ENCODE results near the gene UNC119B.
A peak's percentile ranks its signal among the peaks of the same experiment; 100 is the strongest.

Gene UNC119B

DNA sequence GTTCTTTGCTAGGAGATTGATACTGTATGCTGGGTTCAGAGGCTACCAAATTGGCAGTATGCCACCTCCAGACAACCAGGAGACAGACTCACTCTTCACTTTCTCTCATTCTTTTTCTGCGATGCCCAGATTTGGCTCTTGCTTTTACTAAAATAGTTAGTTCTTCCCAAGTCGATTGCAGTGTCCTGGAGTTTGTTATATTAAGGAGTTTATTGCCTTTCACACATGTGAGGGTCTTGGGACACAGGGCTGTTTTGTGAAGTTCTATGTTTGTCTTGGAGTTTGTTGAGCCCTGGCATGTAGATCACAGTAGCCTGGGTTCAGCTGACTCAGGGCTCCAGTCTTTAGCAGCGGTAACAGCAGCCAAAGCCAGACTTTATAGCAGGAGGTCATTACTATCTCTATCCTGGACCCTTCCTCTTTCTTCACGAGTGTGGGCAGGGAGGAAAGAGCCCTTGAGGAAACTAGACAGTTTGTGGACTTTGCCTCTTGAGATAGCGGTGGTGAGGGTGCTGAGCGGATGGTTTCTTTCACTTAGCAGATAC, 21.7 kb upstream of the UNC119B start:
- no peak for DNase-seq

DNA sequence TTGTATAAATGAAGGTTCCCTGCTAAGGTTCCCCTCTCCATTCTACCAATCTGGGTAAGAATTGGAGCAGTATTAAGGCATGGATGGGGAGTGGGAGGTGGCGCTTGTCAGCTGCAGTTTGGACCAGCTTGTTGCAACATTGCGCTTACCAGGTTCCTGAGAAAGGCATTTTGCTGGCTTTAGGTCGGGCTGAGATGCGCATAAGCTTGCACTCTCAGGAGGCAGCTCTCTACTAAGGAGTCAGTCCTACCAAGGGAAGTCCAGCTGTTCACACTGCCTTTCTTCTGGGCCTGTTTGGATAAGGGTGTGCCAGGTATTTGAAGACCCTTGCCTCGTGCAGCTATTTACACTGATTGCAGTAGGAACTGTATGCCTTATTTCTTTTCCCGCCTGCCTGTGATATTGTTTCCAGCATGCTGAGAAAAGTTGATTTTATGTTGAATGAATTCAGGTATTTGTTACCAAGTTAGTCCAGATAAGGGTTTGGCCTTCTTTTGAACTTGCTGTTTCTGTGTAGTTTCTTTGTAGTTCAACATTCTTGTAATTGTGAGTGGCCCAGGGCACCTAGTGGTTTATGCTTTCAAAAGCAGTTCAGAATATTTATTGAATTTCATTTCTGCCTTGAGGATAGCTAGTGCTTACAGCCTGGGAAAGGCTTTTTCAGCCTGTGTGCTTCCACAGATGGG, 20.7 kb upstream of the UNC119B start:
- DNase-seq = no peak

DNA sequence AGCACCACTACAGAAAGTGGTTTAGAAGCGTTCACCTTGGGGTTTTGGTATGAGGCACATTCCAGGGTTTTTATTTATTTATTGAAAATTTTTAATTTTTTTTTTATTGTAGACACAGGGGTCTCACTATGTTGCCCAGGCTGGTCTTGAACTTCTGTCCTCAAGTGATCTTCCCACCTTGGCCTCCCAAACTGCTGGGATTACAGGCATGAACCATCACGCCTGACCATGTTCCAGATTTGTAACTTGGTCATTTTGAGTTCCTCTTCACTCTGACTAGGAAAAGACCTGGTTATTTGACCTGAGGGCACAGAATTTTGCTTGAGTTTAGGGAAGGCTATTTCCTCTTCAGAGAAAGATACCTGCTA, 20.2 kb upstream of the UNC119B start:
- DNase-seq = no peak

DNA sequence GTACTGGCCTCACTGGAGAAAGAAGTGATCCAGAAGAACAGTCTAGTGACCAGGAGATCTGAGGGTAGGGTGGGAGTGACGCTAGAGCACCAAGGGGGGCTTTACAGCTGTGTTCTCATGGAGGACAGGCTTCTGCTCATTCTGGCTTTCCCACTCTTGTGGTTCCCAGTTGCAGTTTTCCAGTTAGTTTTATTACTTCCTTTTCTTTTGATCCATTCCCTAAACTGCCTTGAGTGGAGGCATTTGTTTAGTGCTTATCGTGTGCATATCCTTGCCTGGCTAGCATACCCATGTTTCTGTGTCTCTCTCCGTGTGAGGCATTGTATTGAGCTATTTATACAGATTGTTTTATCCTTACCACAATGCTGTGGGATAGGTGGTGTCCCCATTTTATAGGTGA, 19.3 kb upstream of the UNC119B start:
- DNase-seq = no peak

DNA sequence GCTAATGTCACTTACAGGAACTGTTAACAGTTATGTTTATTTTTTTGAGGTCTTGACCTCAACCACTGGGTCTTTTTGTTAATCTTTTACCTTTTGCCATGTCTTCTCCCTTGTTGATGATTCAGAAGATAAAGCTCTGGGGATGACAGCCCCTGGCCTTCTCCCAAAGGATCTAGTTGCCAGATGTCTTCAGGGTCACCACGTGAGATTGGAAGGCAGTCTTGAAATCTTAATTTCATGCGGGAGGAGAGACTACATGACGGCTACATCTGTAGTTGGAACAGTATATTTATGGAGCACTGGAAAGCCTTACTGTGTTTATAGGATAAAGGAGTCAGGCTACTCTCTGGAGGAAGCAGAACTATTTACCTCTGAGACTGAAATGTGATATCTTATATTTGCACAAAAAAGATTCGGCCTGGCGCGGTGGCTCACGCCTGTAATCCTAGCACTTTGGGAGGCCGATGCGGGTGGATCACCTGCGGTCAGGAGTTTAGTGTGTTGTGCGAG, 17.7 kb upstream of the UNC119B start:
- DNase-seq = no peak

DNA sequence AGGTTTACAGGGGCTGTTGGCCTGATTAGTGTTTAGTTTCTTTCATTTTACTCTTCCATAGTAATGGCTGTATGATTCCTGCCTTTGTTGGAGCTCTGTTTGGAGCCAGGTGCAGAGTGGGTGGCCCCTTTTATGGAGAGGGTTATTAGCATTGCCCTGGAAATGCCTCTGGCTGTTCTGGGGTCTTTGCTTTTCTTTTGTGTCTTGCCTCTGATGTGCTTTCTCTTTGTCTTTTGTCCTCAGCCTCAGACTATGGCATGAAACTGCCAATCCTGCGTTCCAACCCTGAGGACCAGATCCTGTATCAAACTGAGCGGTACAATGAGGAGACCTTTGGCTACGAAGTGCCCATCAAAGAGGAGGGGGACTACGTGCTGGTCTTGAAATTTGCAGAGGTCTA, 16.4 kb upstream of the UNC119B start:
- no peak for DNase-seq

DNA sequence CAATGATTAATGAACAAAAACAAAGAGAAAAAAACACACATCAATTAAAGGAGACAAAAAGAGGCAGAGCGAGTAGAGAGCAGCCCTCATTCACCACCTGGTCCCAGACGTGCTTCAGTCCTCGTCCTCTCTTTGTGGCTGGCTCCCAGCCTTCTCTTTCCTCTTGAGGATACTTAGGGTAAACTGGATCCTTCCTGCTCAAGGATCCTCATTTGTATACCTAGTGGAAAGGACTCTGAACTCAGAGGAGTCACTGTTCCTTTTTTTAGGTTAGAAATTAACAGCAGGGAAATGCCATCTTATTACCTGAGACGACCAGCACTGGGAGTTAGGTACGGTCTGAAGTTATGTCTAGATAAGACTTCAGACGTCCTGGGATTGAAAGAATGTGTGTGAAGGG, 13.6 kb upstream of the UNC119B start:
- no peak for DNase-seq

DNA sequence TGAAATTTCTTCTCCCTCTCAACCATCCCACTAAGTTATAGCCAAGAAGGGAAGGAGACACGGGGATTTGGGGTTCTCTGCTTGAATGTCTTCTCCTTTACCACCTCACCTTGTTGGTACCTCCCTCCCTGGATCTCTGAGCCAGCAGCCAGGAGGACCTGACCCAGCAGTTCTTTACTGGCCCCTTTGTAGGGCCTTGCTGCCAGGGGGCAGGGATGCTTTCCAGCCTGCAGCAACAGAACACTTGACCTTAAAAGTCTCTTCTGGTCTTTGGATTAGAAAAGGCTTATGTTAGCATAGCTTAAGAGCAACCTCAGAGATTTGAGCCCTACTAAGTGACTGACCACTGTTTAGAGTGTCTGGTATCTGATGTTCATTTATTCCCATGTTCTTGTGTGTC, 12.9 kb upstream of the UNC119B start:
- no peak for DNase-seq

DNA sequence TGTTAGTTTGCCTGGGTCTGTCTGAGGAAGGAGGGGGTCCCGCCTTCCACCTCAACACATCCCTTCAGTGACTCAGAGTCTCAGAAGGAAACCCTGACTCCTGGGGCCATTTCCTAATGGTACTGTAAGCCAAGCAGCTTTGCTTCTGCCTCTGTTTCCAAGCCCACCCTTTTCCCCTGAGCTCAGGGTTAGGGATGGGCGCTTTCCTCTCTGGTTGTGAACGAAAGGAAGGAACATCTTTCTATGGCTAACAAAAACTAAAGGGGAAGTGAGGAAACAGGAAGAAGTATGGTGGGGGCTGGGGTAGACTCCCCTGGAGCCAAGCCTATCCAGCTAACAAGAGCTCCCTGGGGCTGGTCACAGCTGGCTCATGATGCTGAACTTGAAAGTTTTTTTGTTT, 11.6 kb upstream of the UNC119B start:
- no peak for DNase-seq

DNA sequence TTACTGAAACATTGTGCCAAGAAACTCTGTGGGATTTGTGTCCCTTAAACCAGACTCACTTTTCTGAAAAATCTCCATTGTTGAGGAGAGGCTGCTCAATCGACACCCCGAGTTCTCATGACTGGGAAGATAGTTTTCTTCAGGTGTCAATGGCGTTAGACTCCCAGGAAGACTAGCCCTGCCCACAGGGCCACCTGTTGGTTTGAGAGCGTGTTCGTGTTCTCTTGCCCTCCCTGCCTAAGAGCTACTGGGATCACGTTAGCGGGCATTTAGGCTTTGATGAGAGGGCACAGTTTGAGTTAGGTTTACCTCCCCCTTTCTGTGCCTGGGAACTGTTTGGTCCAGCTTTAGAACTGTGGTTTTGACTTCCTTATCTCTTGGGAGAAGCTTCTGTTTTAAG, 10.7 kb upstream of the UNC119B start:
- DNase-seq = no peak

DNA sequence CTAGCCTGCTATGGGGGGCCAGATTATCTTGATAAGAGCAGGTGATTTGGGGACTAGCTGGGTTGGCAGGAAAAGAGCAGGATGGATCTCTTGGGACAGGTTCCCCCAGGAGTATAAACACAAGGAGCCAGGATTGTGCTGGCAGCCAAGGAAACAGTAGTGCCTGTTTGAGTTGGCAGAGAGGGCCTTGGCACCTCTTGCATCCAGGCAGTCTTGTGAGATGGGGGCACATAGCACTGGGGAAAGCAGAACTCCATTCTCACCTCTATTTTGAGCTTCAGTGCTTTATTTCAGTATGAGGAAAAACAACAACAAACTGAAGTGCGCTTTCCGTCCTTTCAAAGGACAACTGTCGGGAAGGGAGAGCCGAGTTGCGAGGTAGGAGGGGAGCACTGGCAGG, 9.4 kb upstream of the UNC119B start:
- no peak for DNase-seq

DNA sequence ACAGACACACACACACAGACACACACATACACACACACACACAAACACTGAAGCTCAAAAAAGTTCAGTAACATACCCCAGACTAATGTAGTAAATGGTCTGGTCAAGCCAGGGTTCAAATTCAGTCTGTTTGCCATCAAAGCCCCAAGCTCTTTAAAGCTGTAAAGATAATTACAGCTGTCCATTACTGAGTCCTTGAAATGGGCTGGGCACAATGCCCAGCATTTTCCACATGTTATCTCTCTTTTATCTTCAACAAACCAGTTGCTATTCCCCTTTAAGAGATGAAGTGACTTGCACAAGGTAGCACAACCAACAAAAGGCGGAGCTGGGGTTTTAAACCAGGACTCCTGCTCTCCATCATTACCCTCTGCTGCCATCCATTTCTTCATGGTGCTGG, 7.6 kb upstream of the UNC119B start:
- no peak for DNase-seq

DNA sequence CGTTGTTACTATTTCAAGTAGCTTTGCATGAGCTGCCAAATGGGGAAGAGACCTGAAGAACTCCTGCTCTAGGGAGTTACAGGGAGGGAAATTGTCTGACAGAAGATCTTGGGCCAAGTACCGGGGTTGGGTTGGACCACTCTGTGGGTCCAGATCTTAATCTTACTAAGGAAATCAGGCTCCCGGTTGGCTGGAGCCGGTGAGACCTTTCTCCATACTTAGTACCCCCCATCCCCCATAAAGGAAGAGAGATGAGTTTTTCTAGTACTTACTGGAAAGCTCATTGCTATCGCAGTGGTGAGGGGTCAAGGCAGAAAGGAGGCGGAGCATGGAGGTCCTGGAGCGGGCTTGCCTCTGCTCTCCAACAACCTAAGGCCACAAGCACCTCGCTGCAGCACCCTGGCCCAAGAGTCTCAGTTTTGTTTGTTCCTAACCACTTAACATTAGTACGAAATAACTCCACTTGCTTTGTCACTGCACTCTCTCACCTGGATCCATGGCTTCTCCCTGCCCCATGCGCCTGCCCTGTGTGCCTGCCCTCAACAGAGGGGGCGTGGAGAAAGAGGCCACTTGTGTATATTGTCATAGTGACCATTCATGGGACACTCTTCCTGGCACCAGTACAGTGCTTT, 6.8 kb upstream of the UNC119B start:
- no peak for DNase-seq

DNA sequence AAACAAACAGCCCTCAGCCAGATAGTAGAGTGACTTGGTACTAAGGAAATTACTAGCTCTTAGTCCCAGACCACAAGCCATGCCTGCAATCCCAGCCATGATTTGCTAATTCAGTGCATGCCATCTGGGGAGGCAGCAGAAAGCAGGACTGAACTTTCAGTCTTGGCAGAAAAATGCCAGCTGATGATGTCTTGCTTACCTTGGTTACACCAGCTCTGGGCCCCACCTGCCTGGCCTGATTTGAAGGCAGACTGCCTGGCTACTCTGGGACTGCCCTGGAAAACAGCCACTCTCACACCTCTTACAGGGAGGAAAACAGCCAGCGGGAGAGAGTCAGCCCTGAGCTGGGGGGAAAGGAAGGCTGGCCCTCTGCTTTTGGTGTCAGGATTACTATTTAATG, 4.6 kb upstream of the UNC119B start:
- no peak for DNase-seq

DNA sequence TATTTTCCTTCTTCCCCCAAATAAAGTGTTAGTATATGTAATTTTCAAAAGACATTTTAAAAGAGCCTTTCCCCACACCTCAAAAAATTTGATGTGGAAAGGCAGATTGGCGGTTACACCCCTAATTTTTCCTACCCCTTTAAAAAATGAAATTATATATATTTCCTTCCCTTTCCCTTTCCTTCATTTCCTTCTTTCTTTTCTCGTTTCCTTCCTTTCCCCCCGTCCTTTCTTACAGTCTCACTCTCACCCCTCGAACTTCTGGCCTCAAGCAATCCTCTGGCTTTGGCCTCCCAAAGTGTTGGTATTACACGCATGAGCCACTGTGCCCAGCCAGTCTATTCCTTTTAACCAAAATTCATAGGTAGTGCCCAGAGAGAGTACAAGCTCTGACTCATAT, 4.2 kb upstream of the UNC119B start:
- DNase-seq = no peak

DNA sequence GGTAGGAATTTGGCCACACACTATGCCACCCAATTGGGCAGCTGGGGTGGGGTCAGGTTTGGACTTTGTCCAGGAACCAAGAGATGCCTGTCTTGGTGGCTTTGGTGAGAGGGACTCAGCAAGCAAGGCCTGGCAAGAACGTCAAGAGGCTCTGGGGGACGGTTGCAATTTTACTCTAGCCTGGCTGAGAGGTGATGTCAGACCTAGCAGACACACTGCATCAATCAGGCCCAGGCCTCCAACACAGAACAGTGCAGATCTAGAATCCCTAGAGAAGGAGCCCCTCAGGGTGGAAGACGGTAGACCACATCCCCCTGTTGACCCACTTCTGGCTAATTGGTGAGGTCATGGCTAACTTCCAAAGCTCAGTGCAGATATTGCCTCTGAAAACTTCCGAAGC, 1.6 kb upstream of the UNC119B start:
- DNase-seq = no peak

DNA sequence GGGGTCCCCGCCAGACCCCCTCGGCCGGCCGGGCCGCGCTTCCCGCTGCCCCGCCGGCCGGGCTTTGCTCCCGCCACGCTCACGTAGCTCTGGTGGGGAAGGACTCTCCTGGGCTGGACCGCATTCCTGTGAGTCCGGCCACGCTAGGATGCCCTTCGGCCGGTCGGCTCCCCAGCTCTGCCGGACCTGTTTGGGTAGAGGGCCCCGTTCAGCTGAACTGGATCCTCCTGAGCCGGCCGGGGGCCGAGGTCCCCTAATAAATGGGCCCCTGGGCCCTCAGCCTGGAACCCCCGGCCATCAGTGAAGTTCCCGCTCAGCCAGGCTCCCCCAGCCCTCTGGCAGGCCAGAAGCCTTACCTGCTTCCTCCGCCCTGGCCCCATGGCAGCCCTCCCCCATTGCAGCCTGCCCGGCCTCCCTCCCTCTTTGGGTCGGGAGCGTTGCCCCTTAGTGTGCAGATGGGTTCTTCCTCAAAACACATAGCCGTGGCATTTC, 593 bp downstream of the UNC119B start:
- DNase-seq = no peak

DNA sequence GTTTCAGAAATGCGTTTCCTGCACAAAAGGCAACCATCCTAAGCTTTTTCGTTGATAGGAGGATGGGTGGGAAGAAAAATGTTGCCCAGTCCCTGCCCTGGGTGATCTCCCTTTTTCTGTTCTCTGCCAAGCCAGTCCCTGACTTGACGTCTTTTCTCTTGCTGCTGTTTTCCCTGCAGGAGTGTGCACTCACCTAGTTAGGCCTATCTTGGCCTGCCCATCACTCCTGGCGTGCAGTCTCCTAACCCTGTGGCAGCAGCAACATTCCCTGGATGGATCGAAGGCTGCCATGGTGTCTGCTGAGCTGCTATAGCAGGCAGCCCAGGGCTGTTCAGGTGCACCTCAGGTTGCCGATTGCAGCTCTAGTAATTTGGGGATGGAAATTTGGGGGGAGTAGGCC, 1.2 kb downstream of the UNC119B start:
- DNase-seq = no peak

DNA sequence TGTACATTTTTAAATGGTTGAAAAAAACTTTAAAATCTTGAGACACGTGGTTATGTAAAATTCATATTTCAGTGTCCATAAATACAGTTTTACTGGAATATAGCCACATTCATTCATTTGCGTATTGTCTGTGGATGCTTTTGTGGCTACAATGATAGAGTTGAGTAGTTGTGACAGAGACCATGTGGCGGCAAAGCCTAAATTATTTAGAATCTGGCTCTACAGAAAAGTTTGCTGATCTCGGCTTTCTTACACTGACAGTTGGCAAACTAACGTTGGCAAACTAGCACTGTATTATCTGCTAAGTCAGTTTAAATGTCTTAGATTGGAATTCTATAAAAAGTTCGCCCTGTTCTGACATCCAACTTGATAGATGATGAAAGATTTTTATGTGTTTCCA, 2.4 kb downstream of the UNC119B start:
- no peak for DNase-seq

DNA sequence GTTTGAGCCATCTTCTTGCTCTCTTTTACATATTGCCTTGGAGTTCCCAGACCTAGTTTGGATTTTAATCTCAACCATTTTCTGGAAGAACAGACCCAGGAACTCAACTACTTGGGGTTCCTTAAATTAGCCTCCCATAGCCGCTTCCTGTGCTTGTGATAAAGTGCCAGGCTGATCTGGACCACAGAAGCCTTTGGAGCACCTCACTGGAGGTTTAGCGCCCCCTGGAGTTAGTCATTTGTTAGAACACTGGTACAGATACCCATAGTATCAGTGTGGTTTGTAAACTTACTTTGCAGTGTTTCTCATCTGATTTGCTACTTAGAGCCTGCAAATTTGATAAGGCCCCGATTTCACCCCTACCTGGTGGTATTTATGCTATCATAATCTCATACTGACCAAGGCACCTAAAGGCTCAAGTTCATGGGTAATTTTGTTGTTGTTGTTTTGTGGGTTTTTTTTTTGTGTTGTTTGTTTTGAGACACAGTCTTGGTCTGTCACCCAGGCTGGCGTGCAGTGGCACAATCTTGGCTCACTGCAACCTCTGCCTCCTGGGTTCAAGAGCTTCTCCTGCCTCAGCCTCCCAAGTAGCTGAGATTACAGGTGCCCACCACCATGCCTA, 3.7 kb downstream of the UNC119B start:
- peak; percentile 72 to 74 for DNase-seq

DNA sequence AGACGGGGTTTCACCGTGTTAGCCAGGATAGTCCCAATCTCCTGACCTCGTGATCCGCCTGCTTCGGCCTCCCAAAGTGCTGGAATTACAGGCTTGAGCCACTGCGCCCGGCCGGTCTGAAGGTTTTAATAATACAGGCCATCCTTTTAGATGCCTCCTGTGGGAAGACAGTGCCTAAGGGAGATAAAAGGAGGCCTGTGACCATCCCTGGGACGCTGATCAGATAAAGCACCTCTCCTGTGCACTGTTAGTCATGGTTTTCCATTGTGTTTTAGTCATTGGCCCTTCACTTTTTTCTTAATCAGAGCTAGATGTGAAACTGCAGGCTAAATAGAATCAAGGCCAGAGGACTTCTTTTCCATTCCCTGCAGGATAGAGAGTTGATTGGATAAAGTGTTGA, 7.8 kb downstream of the UNC119B start:
- DNase-seq = no peak

DNA sequence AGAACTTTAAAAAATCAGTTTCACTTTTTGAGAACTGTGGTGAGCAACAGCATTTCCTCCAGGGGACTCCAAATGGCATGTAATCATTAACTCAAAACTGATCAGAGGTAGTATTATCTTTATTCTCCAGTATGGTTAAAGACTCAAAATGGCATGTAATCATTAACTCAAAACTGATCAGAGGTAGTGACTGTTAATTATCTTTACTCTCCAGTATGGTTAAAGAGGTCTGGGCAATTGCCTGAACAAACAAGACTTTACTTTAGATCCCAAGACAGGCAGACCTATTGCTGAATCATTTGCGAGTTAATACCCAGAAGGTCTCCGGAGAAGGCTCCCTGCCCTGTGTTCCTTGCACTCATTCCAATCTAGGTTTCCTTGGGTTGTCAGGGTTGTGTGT, 8.8 kb downstream of the UNC119B start:
- no peak for DNase-seq

DNA sequence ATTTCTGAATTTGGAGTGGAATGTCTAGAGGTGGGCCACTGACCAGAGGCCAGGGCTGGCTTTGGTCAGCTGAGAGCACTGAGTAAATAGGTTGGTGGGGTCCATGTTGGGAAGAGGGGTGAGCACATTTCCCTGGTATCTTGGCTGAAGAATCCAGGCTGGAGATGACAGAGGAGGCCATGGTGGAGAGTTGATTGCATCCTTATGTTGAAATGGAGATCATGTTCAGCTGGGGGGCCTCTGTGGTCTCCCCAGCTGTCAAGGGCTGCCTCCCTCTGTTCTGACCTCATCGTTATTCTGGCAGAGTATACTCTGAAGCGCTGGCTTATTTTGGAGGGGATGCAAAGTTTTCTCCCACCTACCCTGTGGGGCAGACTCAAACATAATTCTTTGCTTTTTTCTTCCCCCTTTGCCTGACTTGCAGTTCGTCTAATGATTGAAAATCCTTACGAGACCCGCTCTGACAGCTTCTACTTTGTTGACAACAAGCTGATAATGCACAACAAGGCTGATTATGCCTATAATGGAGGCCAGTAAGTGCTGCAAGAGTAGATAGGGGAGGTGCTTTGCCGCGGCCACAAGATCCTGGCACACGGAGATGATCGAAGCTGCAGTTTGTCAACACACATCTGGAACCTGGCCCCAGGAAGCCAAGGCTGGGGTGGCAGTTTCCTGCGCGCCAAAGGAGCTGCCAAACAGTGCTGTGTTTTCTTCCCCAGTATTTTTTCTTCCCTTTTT, 9.4 kb downstream of the UNC119B start:
- DNase-seq = no peak

All from stimulated activated CD4-positive, alpha-beta T cell treated with anti-CD3 and anti-CD28 coated beads, Interleukin-2, amount 100 ng/mL, for 48 hours (primary cell).